ENCODE data around the gene DNM2.

DNM2 gene

DNA sequence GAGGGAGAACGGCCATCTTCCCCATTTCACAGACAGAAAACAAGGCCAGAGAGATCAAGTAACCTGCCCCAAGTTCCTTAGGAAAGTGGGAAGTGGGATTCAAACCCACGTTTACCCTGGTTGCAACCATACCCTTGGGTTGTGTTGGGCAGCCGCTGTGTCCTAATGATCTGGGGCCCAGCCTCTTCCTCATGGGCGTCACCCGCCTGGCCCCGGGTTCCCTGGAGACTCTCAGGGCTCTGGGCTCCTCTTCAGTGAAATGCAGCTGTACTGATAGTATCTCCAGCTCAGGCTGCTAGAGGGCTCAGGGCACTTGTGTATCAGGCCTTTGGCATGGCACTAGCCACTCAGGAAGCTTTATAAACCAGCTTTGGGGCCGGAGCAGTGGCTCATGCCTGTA is 108.4 kb downstream of the DNM2 start:
- Histone ChIP-seq H3K9me2 (replicated peaks; ENCODE audit: control insufficient read depth, low read length) (no peaks in the 10 kb centered on the region), H3K4me1 (ENCODE audit: control insufficient read depth, low read length) (no peaks in the 10 kb centered on the region), H3F3A (ENCODE audit: control insufficient read depth, insufficient read depth) (no peaks in the 10 kb centered on the region), H3K79me2 (ENCODE audit: control insufficient read depth, low read length) (no peaks in the 10 kb centered on the region), H4K20me1 (ENCODE audit: control insufficient read depth, insufficient read depth, low read depth, low read length) (no peaks in the 10 kb centered on the region), H3K9me3 (ENCODE audit: control insufficient read depth, insufficient read depth, low read length) (no peaks in the 10 kb centered on the region), H3K27ac (ENCODE audit: low read depth, low read length) (no peak overlapping the region), H3K27me3 (ENCODE audit: control insufficient read depth, low read length) (no peaks in the 10 kb centered on the region), H3K4me2 (ENCODE audit: low read length) (no peak overlapping the region), H3K36me3 (ENCODE audit: control insufficient read depth, low read length) (peaks cover 40% of the 10 kb centered on the region), H3K4me3 (ENCODE audit: low read length) (no peak overlapping the region)
- TF ChIP-seq, protein P1, sequence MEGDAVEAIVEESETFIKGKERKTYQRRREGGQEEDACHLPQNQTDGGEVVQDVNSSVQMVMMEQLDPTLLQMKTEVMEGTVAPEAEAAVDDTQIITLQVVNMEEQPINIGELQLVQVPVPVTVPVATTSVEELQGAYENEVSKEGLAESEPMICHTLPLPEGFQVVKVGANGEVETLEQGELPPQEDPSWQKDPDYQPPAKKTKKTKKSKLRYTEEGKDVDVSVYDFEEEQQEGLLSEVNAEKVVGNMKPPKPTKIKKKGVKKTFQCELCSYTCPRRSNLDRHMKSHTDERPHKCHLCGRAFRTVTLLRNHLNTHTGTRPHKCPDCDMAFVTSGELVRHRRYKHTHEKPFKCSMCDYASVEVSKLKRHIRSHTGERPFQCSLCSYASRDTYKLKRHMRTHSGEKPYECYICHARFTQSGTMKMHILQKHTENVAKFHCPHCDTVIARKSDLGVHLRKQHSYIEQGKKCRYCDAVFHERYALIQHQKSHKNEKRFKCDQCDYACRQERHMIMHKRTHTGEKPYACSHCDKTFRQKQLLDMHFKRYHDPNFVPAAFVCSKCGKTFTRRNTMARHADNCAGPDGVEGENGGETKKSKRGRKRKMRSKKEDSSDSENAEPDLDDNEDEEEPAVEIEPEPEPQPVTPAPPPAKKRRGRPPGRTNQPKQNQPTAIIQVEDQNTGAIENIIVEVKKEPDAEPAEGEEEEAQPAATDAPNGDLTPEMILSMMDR (IDR thresholded peaks at IDR 0.05; ENCODE audit: low read depth, low read length, poor library complexity, severe bottlenecking), result no peak
- TF ChIP-seq EZH2phosphoT487 (IDR thresholded peaks at IDR 0.05; ENCODE audit: borderline replicate concordance, low read length), result no peak

DNA sequence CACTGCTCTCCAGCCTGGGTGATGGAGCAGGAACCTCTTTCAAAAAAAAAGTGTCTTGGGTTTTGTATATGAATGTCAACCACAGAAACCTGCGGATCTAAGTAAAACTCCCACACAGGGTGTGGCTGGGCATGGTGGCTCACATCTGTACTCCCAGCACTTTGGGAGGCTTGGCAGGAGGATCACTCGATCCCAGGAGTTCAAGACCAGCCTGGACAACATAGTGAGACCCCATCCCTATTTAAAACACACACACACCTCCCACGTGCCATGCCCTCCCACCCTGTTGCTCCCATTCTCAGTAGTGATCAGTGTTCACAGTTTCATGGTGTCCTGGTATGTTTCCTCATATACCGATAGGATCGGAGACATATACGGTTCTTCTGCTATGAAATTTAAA is 109.0 kb downstream of the DNM2 start:
- no peak overlapping the region for H3K27ac ChIP-seq (ENCODE audit: low read depth, low read length)
- H3K4me2 ChIP-seq (ENCODE audit: low read length), result no peak overlapping the region
- TF ChIP-seq EZH2phosphoT487 (IDR thresholded peaks at IDR 0.05; ENCODE audit: borderline replicate concordance, low read length), result no peak
- TF ChIP-seq, protein P1 (IDR thresholded peaks at IDR 0.05; ENCODE audit: low read depth, low read length, poor library complexity, severe bottlenecking), result no peak
- no peaks in the 10 kb centered on the region for H3K9me2 ChIP-seq (replicated peaks; ENCODE audit: control insufficient read depth, low read length)
- no peaks in the 10 kb centered on the region for H3K79me2 ChIP-seq (ENCODE audit: control insufficient read depth, low read length)
- no peaks in the 10 kb centered on the region for H4K20me1 ChIP-seq (ENCODE audit: control insufficient read depth, insufficient read depth, low read depth, low read length)
- no peaks in the 10 kb centered on the region for H3K4me1 ChIP-seq (ENCODE audit: control insufficient read depth, low read length)
- no peaks in the 10 kb centered on the region for H3K9me3 ChIP-seq (ENCODE audit: control insufficient read depth, insufficient read depth, low read length)
- H3K27me3 ChIP-seq (ENCODE audit: control insufficient read depth, low read length), result no peaks in the 10 kb centered on the region
- H3K4me3 ChIP-seq (ENCODE audit: low read length), result no peak overlapping the region
- peaks cover 42% of the 10 kb centered on the region for H3K36me3 ChIP-seq (ENCODE audit: control insufficient read depth, low read length)
- H3F3A ChIP-seq (ENCODE audit: control insufficient read depth, insufficient read depth), result no peaks in the 10 kb centered on the region

GRCh38 chr19:10828981-10829821 is 111.3 kb downstream of the DNM2 start:
- Histone ChIP-seq H4K20me1 (ENCODE audit: control insufficient read depth, insufficient read depth, low read depth, low read length) (no peaks in the 10 kb centered on the region), H3K9me2 (replicated peaks; ENCODE audit: control insufficient read depth, low read length) (no peaks in the 10 kb centered on the region), H3K27ac (ENCODE audit: low read depth, low read length) (no peak overlapping the region), H3K4me3 (ENCODE audit: low read length) (no peak overlapping the region), H3K4me1 (ENCODE audit: control insufficient read depth, low read length) (no peaks in the 10 kb centered on the region), H3K27me3 (ENCODE audit: control insufficient read depth, low read length) (no peaks in the 10 kb centered on the region), H3K9me3 (ENCODE audit: control insufficient read depth, insufficient read depth, low read length) (no peaks in the 10 kb centered on the region), H3K79me2 (ENCODE audit: control insufficient read depth, low read length) (no peaks in the 10 kb centered on the region), H3K4me2 (ENCODE audit: low read length) (no peak overlapping the region), H3K36me3 (ENCODE audit: control insufficient read depth, low read length) (peaks cover 51% of the 10 kb centered on the region), H3F3A (ENCODE audit: control insufficient read depth, insufficient read depth) (peaks cover 3% of the 10 kb centered on the region)
- TF ChIP-seq, protein P1 (IDR thresholded peaks at IDR 0.05; ENCODE audit: low read depth, low read length, poor library complexity, severe bottlenecking), result peak; percentile 34
- no peak for TF ChIP-seq EZH2phosphoT487 (IDR thresholded peaks at IDR 0.05; ENCODE audit: borderline replicate concordance, low read length)
